Measurements from ENCODE around the gene CST11. TPM values are rescaled to one million over a fixed set of nuclear protein-coding genes. Genes with fewer than 3 reads are reported as not detected.

The CST11 gene
- polyA plus RNA-seq, 2 of the 4 experiments (the other 2 are of a cell fraction): not detected

DNA sequence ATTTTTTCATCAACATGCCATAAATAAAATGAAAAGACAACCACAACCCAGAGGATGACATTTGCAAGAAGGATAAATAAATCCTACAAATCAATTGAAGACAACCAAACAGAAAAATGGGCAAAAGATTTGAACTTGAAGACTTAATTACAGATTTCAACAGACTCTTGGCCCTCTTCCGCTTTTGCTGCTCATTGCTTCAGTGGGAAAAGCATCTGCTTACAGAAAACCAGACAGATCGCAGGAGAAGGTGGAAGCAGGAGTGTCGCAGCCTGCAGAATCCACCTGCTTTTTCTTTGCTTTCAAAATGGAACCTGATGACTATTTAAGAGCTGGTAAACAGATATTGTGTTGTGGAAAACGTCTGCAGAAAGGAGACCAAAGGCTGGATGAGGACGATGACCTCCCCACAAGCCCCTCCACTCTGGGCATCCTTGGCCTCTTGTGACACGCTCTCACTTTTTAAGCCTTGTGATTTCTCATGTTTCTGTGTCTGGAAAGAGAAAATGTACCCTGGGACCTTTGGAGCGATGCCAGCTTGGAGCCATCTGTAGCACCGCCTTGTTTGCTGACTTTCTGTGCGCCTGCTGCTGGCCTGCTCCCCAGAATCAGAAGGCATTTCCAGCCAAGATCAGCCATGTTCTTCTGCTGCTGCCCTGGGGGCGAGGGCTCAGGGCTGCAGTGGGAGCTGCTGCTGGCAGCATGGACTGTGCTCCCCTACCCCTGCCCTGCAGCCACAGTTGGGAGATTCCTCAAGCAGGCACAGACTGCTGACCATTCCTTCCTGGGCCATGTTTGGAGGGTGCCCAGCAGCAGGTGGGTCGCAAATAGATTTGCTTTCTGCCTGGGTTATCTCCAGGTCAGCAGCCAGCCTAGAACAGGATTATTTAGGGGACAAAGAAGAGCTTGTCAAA lies 16.8 kb downstream of the CST11 start (continued):
- TF ChIP-seq FOSL2 (IDR thresholded peaks at IDR 0.05) (no peak), FOSL2 (CRISPR knock-in tag; IDR thresholded peaks at IDR 0.05) (no peak), RCOR1 (IDR thresholded peaks at IDR 0.05; ENCODE audit: low read depth, low read length) (no peak)

DNA sequence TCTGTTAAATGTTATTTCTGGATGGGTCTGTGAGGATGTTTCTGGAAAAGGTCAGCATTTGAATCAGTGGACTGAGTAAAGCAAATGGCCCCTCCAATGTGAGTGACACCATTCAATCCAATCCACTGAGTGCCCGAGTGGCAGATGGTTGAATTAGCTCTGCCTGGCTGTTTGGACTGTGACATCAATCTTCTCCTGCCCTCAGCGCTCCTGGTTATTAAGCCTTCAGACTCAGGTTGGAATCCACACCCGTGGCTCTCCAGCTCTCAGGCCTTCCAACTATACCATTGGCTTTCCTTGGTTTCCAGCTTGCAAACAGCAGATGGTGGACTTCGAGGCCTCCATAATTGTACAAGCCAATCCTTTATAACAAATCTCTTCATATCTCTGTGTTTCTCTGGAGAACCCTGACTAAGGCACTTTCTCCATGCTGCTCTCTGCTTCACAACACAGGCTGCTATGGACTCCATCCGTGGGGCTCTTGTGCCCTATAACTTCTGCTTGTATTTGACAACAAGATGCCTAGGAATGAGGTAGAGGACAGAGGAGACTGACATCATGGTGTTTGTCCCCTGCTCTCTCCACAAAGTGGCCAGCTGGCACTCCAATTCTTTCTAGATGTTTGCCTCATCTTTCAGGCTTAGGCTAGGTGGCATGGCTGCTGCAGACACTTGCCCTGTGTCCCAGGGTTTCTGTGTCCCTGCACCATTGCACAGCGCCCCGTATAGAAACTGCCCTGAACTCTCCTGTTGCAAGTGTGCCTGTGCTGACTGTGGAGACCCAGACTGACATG lies 18.0 kb downstream of the CST11 start:
- ATAC-seq (no peak; a peak in 1 of 6 replicates), DNase-seq (ENCODE audit: low read depth in 1 of 2, low spot score in 1 of 2) (no peak), FAIRE-seq (no peak)
- Histone ChIP-seq H3K9me3 (no peaks in the 10 kb centered on the region), H3K4me2 (no peak overlapping the region), H3K27ac (no peak overlapping the region), H3K4me3 (no peak overlapping the region), H3K4me1 (no peaks in the 10 kb centered on the region)
- WGBS (ENCODE audit: missing lambda C conversion rate): 47% methylated on average over 7 of the region's 7 CpGs
- TF ChIP-seq FOSB (CRISPR knock-in tag; IDR thresholded peaks at IDR 0.05) (no peak), MAFK (IDR thresholded peaks at IDR 0.05; ENCODE audit: partially characterized antibody) (no peak), MAZ (IDR thresholded peaks at IDR 0.05; ENCODE audit: borderline replicate concordance, low read depth, low read length) (no peak), CBX8 (IDR thresholded peaks at IDR 0.05) (no peak), POLR2A (IDR thresholded peaks at IDR 0.05; ENCODE audit: low read length) (no peak), RNF2 (IDR thresholded peaks at IDR 0.05; ENCODE audit: borderline replicate concordance, low read depth) (no peak), HDAC2 (IDR thresholded peaks at IDR 0.05) (no peak), ZSCAN20 (CRISPR knock-in tag; IDR thresholded peaks at IDR 0.05) (no peak), SREBF2 (IDR thresholded peaks at IDR 0.05) (no peak), NPAS2 (CRISPR knock-in tag; IDR thresholded peaks at IDR 0.05; ENCODE audit: borderline replicate concordance) (no peak), EP300 (IDR thresholded peaks at IDR 0.05) (no peak)
- ChIA-PET POLR2A (no interaction called here), CTCF (interaction anchor here (1.8 to 2.2 kb wide), 2 partner anchors 8 to 172 kb away, joined by 10 to 16 read pairs; no protein-coding TSS in a partner anchor)

GRCh38 chr20:23433628-23434027 lies 19.0 kb downstream of the CST11 start:
- WGBS (ENCODE audit: missing lambda C conversion rate): 12% methylated on average over 3 of the region's 3 CpGs
- no peaks in the 10 kb centered on the region for H3K9me3 ChIP-seq
- no peak overlapping the region for H3K4me2 ChIP-seq
- DNase-seq (ENCODE audit: low read depth in 1 of 2, low spot score in 1 of 2): no peak
- H3K4me3 ChIP-seq: no peak overlapping the region
- FAIRE-seq: no peak
- no peak for ATAC-seq
- no peaks in the 10 kb centered on the region for H3K4me1 ChIP-seq
- ChIA-PET CTCF (interaction anchor here (0.9 to 2.2 kb wide), 4 partner anchors 9 to 173 kb away, joined by 3 to 16 read pairs (median 6); no protein-coding TSS in a partner anchor), POLR2A (no interaction called here)
- H3K27ac ChIP-seq: no peak overlapping the region
- TF ChIP-seq HOXB13 (CRISPR knock-in tag; IDR thresholded peaks at IDR 0.05; ENCODE audit: low read depth): no peak
- no peak for TF ChIP-seq FOXS1 (CRISPR knock-in tag; IDR thresholded peaks at IDR 0.05)
- no peak for TF ChIP-seq BHLHE40 (IDR thresholded peaks at IDR 0.05; ENCODE audit: low read depth, low read length)
- TF ChIP-seq PHF8 (IDR thresholded peaks at IDR 0.05; ENCODE audit: borderline replicate concordance, low read depth): no peak
- TF ChIP-seq CHD2 (IDR thresholded peaks at IDR 0.05; ENCODE audit: low read length, partially characterized antibody): no peak
- no peak for TF ChIP-seq HOXB5 (CRISPR knock-in tag; IDR thresholded peaks at IDR 0.05)
- no peak for TF ChIP-seq POLR2A (IDR thresholded peaks at IDR 0.05; ENCODE audit: low read length)
- TF ChIP-seq JUN (IDR thresholded peaks at IDR 0.05): no peak
- TF ChIP-seq NFE2L2 (conservative IDR thresholded peaks at IDR 0.05; ENCODE audit: low read length): no peak
- TF ChIP-seq, protein P1, sequence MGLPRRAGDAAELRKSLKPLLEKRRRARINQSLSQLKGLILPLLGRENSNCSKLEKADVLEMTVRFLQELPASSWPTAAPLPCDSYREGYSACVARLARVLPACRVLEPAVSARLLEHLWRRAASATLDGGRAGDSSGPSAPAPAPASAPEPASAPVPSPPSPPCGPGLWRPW (IDR thresholded peaks at IDR 0.05): no peak
- TF ChIP-seq, protein P2, sequence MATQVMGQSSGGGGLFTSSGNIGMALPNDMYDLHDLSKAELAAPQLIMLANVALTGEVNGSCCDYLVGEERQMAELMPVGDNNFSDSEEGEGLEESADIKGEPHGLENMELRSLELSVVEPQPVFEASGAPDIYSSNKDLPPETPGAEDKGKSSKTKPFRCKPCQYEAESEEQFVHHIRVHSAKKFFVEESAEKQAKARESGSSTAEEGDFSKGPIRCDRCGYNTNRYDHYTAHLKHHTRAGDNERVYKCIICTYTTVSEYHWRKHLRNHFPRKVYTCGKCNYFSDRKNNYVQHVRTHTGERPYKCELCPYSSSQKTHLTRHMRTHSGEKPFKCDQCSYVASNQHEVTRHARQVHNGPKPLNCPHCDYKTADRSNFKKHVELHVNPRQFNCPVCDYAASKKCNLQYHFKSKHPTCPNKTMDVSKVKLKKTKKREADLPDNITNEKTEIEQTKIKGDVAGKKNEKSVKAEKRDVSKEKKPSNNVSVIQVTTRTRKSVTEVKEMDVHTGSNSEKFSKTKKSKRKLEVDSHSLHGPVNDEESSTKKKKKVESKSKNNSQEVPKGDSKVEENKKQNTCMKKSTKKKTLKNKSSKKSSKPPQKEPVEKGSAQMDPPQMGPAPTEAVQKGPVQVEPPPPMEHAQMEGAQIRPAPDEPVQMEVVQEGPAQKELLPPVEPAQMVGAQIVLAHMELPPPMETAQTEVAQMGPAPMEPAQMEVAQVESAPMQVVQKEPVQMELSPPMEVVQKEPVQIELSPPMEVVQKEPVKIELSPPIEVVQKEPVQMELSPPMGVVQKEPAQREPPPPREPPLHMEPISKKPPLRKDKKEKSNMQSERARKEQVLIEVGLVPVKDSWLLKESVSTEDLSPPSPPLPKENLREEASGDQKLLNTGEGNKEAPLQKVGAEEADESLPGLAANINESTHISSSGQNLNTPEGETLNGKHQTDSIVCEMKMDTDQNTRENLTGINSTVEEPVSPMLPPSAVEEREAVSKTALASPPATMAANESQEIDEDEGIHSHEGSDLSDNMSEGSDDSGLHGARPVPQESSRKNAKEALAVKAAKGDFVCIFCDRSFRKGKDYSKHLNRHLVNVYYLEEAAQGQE (IDR thresholded peaks at IDR 0.05): no peak
- TF ChIP-seq, protein P3, sequence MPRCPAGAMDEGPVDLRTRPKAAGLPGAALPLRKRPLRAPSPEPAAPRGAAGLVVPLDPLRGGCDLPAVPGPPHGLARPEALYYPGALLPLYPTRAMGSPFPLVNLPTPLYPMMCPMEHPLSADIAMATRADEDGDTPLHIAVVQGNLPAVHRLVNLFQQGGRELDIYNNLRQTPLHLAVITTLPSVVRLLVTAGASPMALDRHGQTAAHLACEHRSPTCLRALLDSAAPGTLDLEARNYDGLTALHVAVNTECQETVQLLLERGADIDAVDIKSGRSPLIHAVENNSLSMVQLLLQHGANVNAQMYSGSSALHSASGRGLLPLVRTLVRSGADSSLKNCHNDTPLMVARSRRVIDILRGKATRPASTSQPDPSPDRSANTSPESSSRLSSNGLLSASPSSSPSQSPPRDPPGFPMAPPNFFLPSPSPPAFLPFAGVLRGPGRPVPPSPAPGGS (IDR thresholded peaks at IDR 0.05): no peak
- no peak for TF ChIP-seq RARB (CRISPR knock-in tag; IDR thresholded peaks at IDR 0.05)
- TF ChIP-seq, protein P4, sequence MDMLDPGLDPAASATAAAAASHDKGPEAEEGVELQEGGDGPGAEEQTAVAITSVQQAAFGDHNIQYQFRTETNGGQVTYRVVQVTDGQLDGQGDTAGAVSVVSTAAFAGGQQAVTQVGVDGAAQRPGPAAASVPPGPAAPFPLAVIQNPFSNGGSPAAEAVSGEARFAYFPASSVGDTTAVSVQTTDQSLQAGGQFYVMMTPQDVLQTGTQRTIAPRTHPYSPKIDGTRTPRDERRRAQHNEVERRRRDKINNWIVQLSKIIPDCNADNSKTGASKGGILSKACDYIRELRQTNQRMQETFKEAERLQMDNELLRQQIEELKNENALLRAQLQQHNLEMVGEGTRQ (IDR thresholded peaks at IDR 0.05): no peak
- TF ChIP-seq, protein P5, sequence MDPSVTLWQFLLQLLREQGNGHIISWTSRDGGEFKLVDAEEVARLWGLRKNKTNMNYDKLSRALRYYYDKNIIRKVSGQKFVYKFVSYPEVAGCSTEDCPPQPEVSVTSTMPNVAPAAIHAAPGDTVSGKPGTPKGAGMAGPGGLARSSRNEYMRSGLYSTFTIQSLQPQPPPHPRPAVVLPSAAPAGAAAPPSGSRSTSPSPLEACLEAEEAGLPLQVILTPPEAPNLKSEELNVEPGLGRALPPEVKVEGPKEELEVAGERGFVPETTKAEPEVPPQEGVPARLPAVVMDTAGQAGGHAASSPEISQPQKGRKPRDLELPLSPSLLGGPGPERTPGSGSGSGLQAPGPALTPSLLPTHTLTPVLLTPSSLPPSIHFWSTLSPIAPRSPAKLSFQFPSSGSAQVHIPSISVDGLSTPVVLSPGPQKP (IDR thresholded peaks at IDR 0.05; ENCODE audit: low read depth, low read length): no peak
- TF ChIP-seq FOSL2 (IDR thresholded peaks at IDR 0.05): no peak
- no peak for TF ChIP-seq FOSL2 (CRISPR knock-in tag; IDR thresholded peaks at IDR 0.05)

Data from A549 (cell line).